ENCODE results near the gene OSBPL2.

OSBPL2 gene

DNA sequence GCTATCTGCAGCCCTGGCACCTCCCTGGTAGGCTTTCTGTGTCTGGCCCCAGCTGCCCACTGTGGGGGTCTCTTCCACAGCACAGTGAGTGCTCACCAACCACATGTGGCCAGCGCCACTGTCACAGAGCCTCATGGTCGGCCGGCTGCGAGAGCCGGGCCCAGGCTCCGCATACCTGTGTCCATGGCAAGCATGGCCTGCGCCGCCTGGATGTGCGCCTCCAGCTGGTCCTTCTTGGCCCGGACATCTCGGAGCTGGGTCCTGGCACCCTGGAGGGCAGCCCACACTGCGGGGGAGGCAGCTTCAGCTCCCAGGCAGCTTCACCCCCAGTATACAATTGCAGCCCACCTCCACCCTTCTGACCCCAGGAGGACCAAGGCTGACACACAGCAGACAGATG, 77.5 kb downstream of the OSBPL2 start:
- DNase-seq = no peak

- no peak for DNase-seq
Measured at GRCh38 chr20:62316331-62317166, 78.2 kb downstream of the OSBPL2 start.

DNA sequence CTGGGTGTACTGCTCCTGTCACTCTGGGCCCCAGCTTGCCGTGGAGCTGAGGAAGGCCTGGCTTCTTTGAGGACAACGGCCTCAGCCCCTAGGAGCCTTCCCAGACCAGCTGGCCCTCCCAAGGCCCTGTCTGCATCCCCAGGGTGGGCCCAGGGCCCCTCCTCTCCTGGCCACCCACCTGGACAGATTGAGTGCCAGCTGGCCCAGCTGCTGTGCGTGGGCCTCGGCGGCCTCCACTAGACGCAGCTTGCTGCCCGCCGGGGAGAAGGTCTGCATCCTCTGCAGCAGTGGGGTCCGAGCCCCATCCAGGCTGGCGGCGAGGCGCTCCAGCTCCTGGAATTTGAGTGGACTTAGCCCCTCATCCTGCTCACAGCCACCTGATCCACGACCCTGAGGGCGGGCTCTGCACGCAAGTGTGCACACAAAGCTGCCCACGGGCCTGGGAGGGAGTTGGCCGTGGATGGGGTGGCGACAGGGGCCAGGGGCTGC, 78.9 kb downstream of the OSBPL2 start:
- DNase-seq = no peak

GRCh38 chr20:62318400-62319345, 80.4 kb downstream of the OSBPL2 start:
- DNase-seq = no peak

- no peak for DNase-seq
Measured at GRCh38 chr20:62319346-62319909, 81.1 kb downstream of the OSBPL2 start.

DNA sequence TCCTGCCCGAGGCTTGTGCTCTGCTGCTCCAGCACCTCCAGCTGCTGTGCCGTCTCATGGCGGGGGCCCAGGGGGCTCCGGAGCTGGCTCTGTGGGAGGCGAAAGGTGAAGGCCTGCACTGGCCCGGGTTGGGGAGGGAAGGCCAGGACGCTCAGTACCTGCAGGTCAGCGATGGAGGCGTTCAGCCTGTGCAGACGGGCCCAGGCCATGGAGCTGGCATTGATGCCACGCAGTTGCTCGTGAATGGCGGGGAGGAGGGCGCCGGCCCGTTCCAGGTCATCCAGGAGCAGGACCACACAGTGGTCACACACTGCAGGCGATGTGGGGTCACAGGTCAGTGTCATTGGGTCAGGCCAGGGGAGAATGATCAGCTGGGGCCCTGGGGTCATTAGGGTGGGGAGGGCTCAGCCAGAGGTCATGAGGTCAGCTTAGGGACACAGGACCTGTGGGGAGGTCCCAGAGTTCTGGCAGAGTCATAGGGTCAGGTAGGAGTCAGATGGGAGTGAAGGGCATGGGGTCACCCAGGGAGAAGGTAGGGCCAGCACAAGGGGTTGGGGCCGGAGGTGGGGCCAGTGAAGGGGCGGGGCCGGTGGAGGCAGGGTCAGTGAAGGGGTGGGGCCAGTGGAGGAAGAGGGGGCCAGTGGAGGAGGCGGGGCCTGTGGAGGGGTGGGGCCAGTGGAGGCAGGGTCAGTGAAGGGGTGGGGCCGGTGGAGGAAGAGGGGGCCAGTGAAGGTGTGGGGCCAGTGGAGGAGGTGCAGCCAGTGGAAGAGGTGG, 82.4 kb downstream of the OSBPL2 start:
- DNase-seq = no peak

DNA sequence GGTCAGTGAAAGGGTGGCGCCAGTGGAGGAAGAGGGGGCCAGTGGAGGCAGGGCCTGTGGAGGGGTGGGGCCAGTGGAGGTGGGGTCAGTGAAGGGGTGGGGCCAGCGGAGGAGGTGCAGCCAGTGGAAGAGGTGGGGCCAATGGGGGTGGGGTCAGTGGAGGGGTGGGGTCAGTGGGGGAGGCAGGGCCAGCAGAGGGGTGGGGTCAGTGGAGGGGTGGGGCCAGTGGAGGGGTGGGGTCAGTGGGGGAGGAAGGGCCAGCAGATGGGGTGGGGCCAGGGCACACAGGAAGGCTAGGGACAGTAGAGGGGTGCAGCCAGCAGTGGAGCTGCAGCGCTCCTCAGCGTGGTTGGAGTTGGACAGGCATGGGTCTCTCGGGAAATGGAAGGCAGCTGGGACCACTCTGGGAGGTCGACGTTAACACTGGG, 83.2 kb downstream of the OSBPL2 start:
- DNase-seq = no peak

- DNase-seq = no peak
Measured at GRCh38 chr20:62321975-62322374, 83.7 kb downstream of the OSBPL2 start.

DNA sequence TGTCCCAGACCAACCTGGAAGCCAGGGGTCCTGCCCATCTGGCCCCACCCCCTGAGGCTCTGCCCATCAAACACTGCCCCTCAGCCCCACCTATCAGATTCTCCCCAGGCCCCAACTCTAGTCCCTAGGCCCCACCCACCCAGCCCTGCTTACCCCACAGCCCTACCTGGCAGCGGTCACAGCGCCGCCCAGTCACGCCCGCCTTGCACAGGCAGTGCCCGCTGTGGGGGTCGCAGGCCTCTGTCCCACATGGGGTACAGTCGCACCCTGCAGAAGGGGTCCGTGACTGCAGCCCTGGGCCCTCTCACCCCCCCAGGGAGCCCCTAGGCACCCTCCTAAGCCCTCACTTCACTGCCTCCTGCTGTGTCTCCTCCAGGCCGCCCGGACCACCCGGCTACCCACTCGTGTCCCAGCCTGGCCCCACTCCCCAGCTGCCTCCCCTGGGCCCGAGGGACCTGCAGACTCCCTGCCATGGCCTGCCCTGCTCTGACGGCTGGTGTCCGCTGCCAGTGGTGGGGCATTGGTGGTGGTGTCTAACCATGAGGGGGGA, 84.2 kb downstream of the OSBPL2 start:
- no peak for DNase-seq

DNA sequence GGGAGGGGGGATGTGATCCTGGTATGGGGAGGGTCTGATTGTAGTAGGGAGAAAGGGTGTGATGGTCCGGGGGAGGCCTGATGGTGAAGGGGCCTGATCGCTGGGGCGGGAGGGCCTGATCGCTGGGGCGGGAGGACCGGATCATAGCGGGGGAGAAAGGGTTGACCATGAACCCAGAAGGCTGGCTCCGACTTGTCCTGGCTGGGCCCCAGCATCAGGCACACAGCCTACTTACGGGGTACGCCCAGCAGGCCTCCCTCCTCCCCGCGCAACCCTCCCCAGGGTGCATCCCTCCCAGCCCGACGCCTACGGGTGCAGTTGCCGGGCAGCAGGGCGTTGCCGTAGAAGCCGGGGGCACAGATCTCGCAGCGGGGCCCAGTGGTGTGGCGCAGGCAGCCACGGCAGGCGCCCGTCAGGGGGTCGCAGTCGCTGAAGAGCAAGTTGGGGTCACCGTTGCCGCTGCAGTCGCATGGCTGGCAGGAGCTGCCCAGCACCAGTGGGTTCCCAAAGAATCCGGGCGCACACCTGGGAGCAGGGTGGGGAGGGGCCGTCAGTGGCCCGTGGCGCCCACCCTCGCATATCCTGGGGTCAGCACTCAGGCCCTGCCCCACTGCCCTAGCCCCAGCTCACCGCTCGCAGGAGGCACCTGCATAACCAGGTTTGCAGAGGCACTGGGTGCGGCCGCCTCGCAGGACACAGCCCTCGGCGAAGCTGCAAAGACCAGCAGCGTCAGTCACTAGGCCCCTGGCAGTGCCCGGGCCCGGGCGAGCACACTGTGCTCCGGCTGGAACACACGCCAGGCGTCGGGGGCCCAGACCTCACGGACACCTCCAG, 85.0 kb downstream of the OSBPL2 start:
- no peak for DNase-seq

- no peak for DNase-seq
Measured at GRCh38 chr20:62323980-62324906, 85.9 kb downstream of the OSBPL2 start.

DNA sequence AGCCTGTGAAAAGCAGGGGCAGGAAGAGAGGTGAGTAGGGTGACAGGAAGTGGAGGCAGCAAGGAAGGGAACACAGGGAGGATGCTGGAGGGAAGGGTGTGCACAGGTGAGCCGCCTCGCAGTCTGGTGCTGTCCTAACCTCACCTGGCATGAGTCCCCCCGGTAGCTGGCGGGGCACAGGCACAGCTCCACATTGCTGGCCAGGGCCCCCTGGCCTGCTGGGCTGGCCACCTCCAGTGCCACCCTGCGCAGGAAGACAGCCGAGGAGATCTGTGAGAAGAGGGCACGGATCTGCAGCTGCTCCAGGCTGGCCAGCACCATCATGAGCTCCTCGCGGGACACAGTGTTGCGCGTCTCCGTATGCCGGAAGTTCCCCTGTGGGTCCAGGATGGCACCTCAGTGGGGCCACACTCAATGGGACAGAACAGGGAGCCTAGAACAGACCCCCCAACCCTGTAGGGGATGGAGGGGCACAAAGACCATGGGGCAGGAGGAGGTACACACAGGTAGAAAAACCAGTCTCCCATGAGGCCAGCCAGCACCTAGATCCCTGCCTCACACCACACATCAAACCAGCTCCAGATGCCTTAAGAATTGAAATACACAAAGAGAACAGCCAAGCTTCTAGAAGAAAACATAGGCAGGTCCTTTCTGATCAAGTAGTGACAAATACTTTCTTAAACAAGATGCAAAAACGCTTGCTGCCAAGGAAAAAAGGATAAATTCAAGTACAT, 87.0 kb downstream of the OSBPL2 start:
- DNase-seq = no peak

DNA sequence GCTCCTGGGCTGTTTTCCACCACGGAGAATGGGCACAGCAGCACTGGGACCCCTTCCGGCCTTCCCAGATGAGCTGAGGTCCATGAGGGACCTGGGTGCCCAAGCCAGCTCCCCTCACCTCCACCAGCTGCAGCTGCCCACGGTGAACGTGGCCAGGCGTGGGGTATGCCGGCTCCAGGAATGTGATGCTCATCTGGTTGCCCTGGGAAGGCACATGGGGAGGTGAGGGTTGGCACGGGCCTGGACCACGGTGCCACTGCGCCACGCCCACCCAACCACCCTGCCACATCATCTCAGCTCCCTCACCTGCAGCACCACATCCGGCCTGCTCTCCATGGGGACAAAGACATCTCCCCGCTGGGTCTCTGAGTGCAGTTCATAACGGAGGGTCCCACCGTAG, 88.2 kb downstream of the OSBPL2 start:
- no peak for DNase-seq

GRCh38 chr20:62326959-62327725, 88.8 kb downstream of the OSBPL2 start:
- DNase-seq = no peak

- DNase-seq = no peak
Measured at GRCh38 chr20:62327726-62328495, 89.6 kb downstream of the OSBPL2 start.

DNA sequence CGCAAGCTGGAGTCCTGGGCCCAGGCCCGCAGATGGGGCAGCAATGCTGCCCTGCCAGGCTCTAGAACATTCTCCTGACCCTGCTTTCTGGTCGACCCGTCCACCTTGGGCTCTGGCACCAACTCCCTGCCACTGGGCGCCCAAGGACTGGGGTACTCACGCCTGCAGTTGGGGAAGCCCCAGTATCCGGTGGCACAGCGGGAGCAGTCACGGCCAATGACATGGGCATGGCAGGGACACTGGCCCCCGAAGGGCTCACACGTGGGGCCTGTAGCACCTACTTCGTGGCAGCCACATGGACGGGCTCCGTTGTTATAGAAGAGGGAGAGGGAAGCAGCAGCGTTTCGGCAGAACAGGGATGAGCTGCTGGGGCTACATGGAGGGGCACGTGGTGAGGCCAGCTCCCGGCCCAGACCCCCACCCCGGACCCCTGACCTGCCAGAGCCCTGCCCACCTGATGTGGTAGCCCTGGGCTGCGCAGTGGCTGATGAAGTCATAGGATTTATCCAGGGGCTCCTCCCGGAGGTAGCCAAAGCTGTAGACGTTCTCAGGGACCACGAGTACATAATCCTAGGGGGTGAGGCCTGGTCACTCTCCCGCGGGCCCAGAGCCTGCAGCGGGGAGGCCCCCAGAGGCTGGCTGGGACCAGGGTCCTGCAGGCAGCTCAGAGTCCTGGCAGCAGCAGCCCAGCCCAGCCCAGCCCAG, 90.5 kb downstream of the OSBPL2 start:
- DNase-seq = no peak
